Measurements from ENCODE around the gene PRR14L. TPM values are rescaled to one million over a fixed set of nuclear protein-coding genes. Genes with fewer than 3 reads are reported as not detected.
A peak's percentile ranks its signal among the peaks of the same experiment; 100 is the strongest.

The PRR14L gene
- total and polyA plus RNA-seq, 2 of the 13 experiments (the other 11 are each of a cell fraction or from before 2014, with no cell fraction given), result 6.6 to 16.5 TPM

DNA sequence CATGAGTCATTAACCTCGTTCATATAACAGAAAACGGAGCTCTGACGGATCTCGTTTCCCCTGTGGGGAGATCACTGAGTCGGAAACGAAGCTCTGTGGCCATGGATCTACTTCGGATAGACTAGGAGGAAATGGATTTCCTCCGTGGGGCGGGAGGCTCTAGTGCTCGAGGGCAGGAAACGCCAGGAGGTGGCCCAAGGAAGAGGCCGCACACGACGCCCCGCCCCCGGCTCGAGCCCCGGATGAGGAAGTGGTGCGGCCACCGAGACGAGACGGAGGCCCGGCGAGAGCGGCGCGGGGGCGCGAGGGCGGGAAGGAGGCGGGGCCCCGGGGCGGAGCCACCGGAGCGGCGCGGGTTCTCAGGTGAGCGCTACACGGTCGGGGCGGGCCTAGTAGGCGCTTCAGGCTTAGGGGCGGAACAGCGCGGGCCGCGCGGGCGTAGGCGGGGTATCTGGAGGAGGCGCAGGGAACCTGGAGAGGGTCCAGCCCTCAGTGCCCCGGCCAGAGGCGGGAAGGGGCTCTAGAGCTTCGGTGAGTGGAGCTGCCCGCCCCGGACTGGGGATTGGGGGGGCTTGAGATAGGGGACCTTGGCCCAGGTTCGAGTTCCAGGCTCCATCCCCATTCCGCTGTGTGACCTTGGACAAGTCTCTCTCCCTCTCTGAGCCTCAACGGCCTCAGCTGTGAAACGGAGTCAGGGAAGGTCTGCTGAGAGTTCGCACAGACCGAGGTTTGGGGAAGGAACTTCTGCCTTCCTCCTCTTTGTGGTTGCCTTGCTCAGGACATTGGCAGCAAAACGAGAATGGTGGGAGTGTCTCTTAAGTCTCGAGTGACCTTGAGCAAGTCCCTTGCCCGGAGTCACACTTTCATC is 3.9 kb upstream of the PRR14L start, which contains the start of gene DEPDC5 (continued):
- TF ChIP-seq SNAPC2 (CRISPR knock-in tag; IDR thresholded peaks at IDR 0.05), result peak; percentile 40; the same call in 1 of the 2 replicates
- no peak for TF ChIP-seq ZBTB26 (CRISPR knock-in tag; IDR thresholded peaks at IDR 0.05; ENCODE audit: borderline replicate concordance)
- TF ChIP-seq RXRA (CRISPR knock-in tag; IDR thresholded peaks at IDR 0.05), result peak; percentile 30; the same call in 1 of the 2 replicates
- TF ChIP-seq NONO (IDR thresholded peaks at IDR 0.05), result no peak
- TF ChIP-seq NONO (CRISPR knock-in tag; conservative IDR thresholded peaks at IDR 0.05), result peak; percentile 84
- peak; percentile 65; the same call in 1 of the 2 replicates for TF ChIP-seq KDM2A (CRISPR knock-in tag; IDR thresholded peaks at IDR 0.05; ENCODE audit: borderline replicate concordance, low read depth)
- no peak for TF ChIP-seq MTA3 (CRISPR knock-in tag; IDR thresholded peaks at IDR 0.05)
- no peak for TF ChIP-seq LBX2 (CRISPR knock-in tag; IDR thresholded peaks at IDR 0.05; ENCODE audit: borderline replicate concordance)
- no peak for TF ChIP-seq CENPX (CRISPR knock-in tag; IDR thresholded peaks at IDR 0.05)
- no peak for TF ChIP-seq RORA (CRISPR knock-in tag; IDR thresholded peaks at IDR 0.05)
- TF ChIP-seq PAWR (CRISPR knock-in tag; IDR thresholded peaks at IDR 0.05; ENCODE audit: borderline replicate concordance), result no peak
- peak; percentile 76; the same call in 1 of the 2 replicates for TF ChIP-seq ZNF275 (CRISPR knock-in tag; IDR thresholded peaks at IDR 0.05; ENCODE audit: borderline replicate concordance)
- TF ChIP-seq, protein P1, sequence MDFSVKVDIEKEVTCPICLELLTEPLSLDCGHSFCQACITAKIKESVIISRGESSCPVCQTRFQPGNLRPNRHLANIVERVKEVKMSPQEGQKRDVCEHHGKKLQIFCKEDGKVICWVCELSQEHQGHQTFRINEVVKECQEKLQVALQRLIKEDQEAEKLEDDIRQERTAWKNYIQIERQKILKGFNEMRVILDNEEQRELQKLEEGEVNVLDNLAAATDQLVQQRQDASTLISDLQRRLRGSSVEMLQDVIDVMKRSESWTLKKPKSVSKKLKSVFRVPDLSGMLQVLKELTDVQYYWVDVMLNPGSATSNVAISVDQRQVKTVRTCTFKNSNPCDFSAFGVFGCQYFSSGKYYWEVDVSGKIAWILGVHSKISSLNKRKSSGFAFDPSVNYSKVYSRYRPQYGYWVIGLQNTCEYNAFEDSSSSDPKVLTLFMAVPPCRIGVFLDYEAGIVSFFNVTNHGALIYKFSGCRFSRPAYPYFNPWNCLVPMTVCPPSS (IDR thresholded peaks at IDR 0.05), result no peak
- TF ChIP-seq ZNF605 (CRISPR knock-in tag; IDR thresholded peaks at IDR 0.05), result no peak
- peak; percentile 35; the same call in 1 of the 2 replicates for TF ChIP-seq FOXP4 (CRISPR knock-in tag; IDR thresholded peaks at IDR 0.05)
- no peak for TF ChIP-seq POGZ (CRISPR knock-in tag; IDR thresholded peaks at IDR 0.05)
- TF ChIP-seq ZNF773 (CRISPR knock-in tag; IDR thresholded peaks at IDR 0.05; ENCODE audit: borderline replicate concordance), result no peak
- TF ChIP-seq TEAD2 (CRISPR knock-in tag; IDR thresholded peaks at IDR 0.05), result no peak
- TF ChIP-seq ZNF670 (CRISPR knock-in tag; IDR thresholded peaks at IDR 0.05; ENCODE audit: borderline replicate concordance), result peak; percentile 41; the same call in 1 of the 2 replicates
- peak; percentile 90; the same call in 1 of the 2 replicates for TF ChIP-seq ZFP82 (CRISPR knock-in tag; IDR thresholded peaks at IDR 0.05; ENCODE audit: borderline replicate concordance)
- TF ChIP-seq ZNF138 (CRISPR knock-in tag; IDR thresholded peaks at IDR 0.05; ENCODE audit: low read depth), result no peak
- TF ChIP-seq SMAD1 (CRISPR knock-in tag; IDR thresholded peaks at IDR 0.05; ENCODE audit: borderline replicate concordance, low read depth), result no peak
- TF ChIP-seq SAP130 (CRISPR knock-in tag; IDR thresholded peaks at IDR 0.05; ENCODE audit: low read depth), result peak; percentile 94
- TF ChIP-seq SNAI1 (CRISPR knock-in tag; IDR thresholded peaks at IDR 0.05; ENCODE audit: borderline replicate concordance), result no peak; the same call in 1 of the 2 replicates

Data from HepG2 (cell line).